ENCODE data around the gene ZBTB18. TPM values are rescaled to one million over a fixed set of nuclear protein-coding genes. Genes with fewer than 3 reads are reported as not detected.

ZBTB18 gene
- total RNA-seq, 1 experiment from 2014 or later = 9.5 TPM

DNA sequence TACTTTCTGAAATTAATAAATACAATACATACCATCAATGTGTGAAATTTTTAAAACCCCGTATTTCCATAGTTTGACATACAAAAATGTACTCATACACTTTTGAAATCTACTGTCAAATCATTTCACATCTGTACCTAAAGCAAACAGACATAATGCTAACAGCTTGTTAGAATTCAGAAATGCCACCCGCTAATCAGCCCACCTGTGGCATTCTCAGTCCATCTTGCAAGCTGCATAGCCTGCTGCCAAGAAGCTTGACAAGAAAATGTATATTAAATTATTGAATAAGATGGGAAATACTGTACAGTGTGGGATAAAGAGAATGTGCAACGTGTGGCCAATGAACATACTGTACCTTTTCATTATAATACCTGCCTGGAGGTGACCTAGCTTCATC lies 55.1 kb downstream of the ZBTB18 start:
- no peak for DNase-seq
- no peak overlapping the region for H2AFZ ChIP-seq (ENCODE audit: low read length)
- no peaks in the 10 kb centered on the region for H4K20me1 ChIP-seq (ENCODE audit: insufficient read depth, low read depth, low read length)
- H3K9ac ChIP-seq (ENCODE audit: low read length) = no peak overlapping the region
- H3K9me3 ChIP-seq (ENCODE audit: low read length) = no peaks in the 10 kb centered on the region
- no peak overlapping the region for H3K4me2 ChIP-seq (ENCODE audit: low read depth, low read length, poor library complexity, severe bottlenecking)
- no peaks in the 10 kb centered on the region for H3K9me2 ChIP-seq (replicated peaks; ENCODE audit: insufficient read depth, low read length)
- H3K79me2 ChIP-seq (ENCODE audit: low read length) = no peaks in the 10 kb centered on the region
- no peak overlapping the region for H3K27ac ChIP-seq (ENCODE audit: low read length)
- H3K27me3 ChIP-seq (ENCODE audit: low read length) = no peaks in the 10 kb centered on the region
- H3K4me1 ChIP-seq (ENCODE audit: low read length) = no peaks in the 10 kb centered on the region
- H3K4me3 ChIP-seq (ENCODE audit: low read length) = no peak overlapping the region
- H3K36me3 ChIP-seq (ENCODE audit: insufficient read depth, low read length) = no peaks in the 10 kb centered on the region

Small RNA genes within 50 kb of the gene (small RNA-seq; reads per million reads assigned to genes)
- gene RN7SL148P = not detected

Other genes starting within 250 kb of the ZBTB18 start
- 0.11 TPM in 1 of 2 replicates, not detected in the other for gene AKT3, start 201.0 kb upstream of the ZBTB18 start, total RNA-seq (2014; rRNA removed; shearing (Covaris generic); ENCODE audit: low replicate concordance)

All from Karpas-422 (cell line).